Testis (tissue), 2 donors: ENCODE results near the gene GPR89B.

Source experiments
- CTCF ChIP-seq, 3 experiments: fragments of 450-650 bp in 2 of 3; fragments of 200-600 bp in 1 of 3; sonication (generic) in 1 of 3; IDR thresholded peaks; one replicate each; pipeline ENCODE4 v1.5.1; 2016 to 2019; ENCODE audit warnings: antibody characterized with exemption in 3 of 3, mild to moderate bottlenecking in 2 of 3, moderate library complexity in 1 of 3
- POLR2A ChIP-seq: fragments of 450-650 bp; IDR thresholded peaks from one replicate; pipeline ENCODE4 v1.6.1; 2017; ENCODE audit warnings: antibody characterized with exemption, mild to moderate bottlenecking, moderate library complexity

DNA sequence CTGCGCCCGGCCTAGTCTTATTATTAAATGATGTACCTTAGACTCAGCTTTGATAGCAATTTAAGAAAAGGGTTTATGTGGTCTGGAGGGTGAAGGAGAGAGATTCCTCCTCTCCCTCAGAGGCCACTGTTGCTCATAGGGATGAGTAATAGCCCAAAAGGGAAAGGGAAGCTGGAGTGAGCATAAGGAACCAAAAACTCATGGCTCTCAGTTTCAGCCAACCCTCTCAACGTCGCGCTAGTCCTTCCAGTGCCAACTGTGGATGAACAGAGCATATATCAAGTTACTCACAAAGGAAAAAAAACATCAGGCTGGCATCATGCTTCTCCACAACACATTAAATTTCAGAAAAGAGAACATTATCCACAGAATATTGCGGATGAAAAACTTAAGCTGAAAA is 8.3 kb upstream of the GPR89B start:
- TF ChIP-seq POLR2A = no peak
- TF ChIP-seq CTCF (IDR thresholded peaks at IDR 0.05) = no peak
